HCT116 (cell line): ENCODE results near the gene NUDC. TPM values are rescaled to one million over a fixed set of nuclear protein-coding genes. Genes with fewer than 3 reads are reported as not detected.

ENCODE experiments used
- ATAC-seq: fragments of 200-7000 bp; cut with Tn5 transposase; 2 replicates; pipeline ENCODE4 v1.9.1; 2020; ENCODE audit warnings: mild to moderate bottlenecking, moderate library complexity
- BruUV-seq: library from RNA; stranded (reverse); fragments of 400-500 nt; replicated peaks from 2 replicates; lab custom pipeline; 2021; lab: Mats Ljungman, UMichigan
- CTCF ChIA-PET: fragments of 300-600 bp; sonication (Branson Sonifier 250); formaldehyde crosslinking; loops from one replicate; lab custom pipeline; 2021; ENCODE audit warnings: antibody characterized with exemption; lab: Charles Lee
- POLR2A ChIA-PET: fragments of 300-600, 350-600 bp; sonication (Branson Sonifier 250); formaldehyde crosslinking; loops from one replicate; lab custom pipeline; 2021; ENCODE audit warnings: antibody characterized with exemption; lab: Charles Lee
- RAD21 ChIA-PET, 2 experiments: fragments of 300-600 bp; sonication (Branson Sonifier 250); formaldehyde crosslinking; loops; one replicate each; lab custom pipeline; 2023; ENCODE audit warnings: low total read pairs in 2 of 2; ENCODE audit not compliant: uncharacterized antibody in 2 of 2, unreplicated experiment in 2 of 2, low non-redundant PET in 1 of 2; lab: Charles Lee
- DNase-seq: peaks from one replicate; pipeline ENCODE4 v3.0.0-alpha.2; 2010; ENCODE audit warnings: low read depth, low spot score
- H2AFZ ChIP-seq: fragments of 200-600 bp; shearing (Covaris generic), sonication (generic); 2 replicates; pipeline ENCODE4 v1.6.1; 2017; ENCODE audit warnings: low read depth, mixed run types, mixed read lengths, antibody characterized with exemption, low read length; ENCODE audit not compliant: poor library complexity, severe bottlenecking
- H3K27ac ChIP-seq: 2 replicates; pipeline ENCODE4 v1.5.1; 2012; ENCODE audit warnings: low read depth, low read length
- H3K27me3 ChIP-seq: fragments of 200-600 bp; sonication (generic); 2 replicates; pipeline ENCODE4 v1.6.1; 2016; ENCODE audit warnings: mixed run types, low read length, mixed read lengths; ENCODE audit not compliant: insufficient read depth
- H3K36me3 ChIP-seq, 2 experiments: fragments of 200-500 bp in 1 of 2; fragments of 200-600 bp in 1 of 2; sonication (Bioruptor generic) in 1 of 2; sonication (generic) in 1 of 2; 2 replicates each; pipeline versions ENCODE4 v1.5.1 to v1.6.1; 2014 to 2016; ENCODE audit warnings: low read length in 2 of 2, inconsistent platforms in 1 of 2, mixed read lengths in 1 of 2, mixed run types in 1 of 2; ENCODE audit not compliant: insufficient read depth in 2 of 2, control insufficient read depth in 1 of 2
- H3K4me1 ChIP-seq, 2 experiments: fragments of 200-600 bp in 1 of 2; sonication (generic) in 1 of 2; 2 replicates each; pipeline versions ENCODE4 v1.5.1 to v1.6.1; 2012 to 2017; ENCODE audit warnings: low read length in 2 of 2, inconsistent platforms in 1 of 2, mild to moderate bottlenecking in 1 of 2, mixed read lengths in 1 of 2, mixed run types in 1 of 2, moderate library complexity in 1 of 2; ENCODE audit not compliant: insufficient read depth in 2 of 2, control insufficient read depth in 1 of 2
- H3K4me2 ChIP-seq: fragments of 200-600 bp; sonication (generic); 2 replicates; pipeline ENCODE4 v1.6.1; 2017; ENCODE audit warnings: mixed run types, low read length, mixed read lengths
- H3K4me3 ChIP-seq, 2 experiments: fragments of 200-600 bp in 1 of 2; sonication (generic) in 1 of 2; replicated peaks in 1 of 2; 2 replicates each; pipeline ENCODE4 v1.5.1; 2011 to 2016; ENCODE audit warnings: low read length in 2 of 2, control low read depth in 1 of 2, low read depth in 1 of 2, mild to moderate bottlenecking in 1 of 2, mixed read lengths in 1 of 2, mixed run types in 1 of 2
- H3K79me2 ChIP-seq: fragments of 200-600 bp; sonication (generic); 2 replicates; pipeline ENCODE4 v1.6.1; 2017; ENCODE audit warnings: mild to moderate bottlenecking, mixed run types, low read length, moderate library complexity, mixed read lengths; ENCODE audit not compliant: insufficient read depth
- H3K9ac ChIP-seq: fragments of 200-600 bp; sonication (generic); 2 replicates; pipeline ENCODE4 v1.6.1; 2016; ENCODE audit warnings: low read length, mixed read lengths
- H3K9me2 ChIP-seq: fragments of 200-600 bp; sonication (generic), shearing (Covaris generic); 2 replicates; pipeline ENCODE4 v1.6.1; 2017; ENCODE audit warnings: mixed run types, mild to moderate bottlenecking, moderate library complexity; ENCODE audit not compliant: insufficient read depth
- H3K9me3 ChIP-seq, 2 experiments: fragments of 200-500 bp in 1 of 2; fragments of 200-600 bp in 1 of 2; sonication (Bioruptor generic) in 1 of 2; sonication (generic) in 1 of 2; 2 replicates each; pipeline ENCODE4 v1.6.1; 2014 to 2017; ENCODE audit warnings: low read length in 2 of 2, mixed read lengths in 2 of 2, inconsistent platforms in 1 of 2, low read depth in 1 of 2, mild to moderate bottlenecking in 1 of 2, mixed run types in 1 of 2, moderate library complexity in 1 of 2; ENCODE audit not compliant: control insufficient read depth in 1 of 2, insufficient read depth in 1 of 2
- H4K20me1 ChIP-seq: fragments of 200-600 bp; sonication (generic), shearing (Covaris generic); 2 replicates; pipeline ENCODE4 v1.6.1; 2017; ENCODE audit warnings: mixed run types, mild to moderate bottlenecking, moderate library complexity; ENCODE audit not compliant: insufficient read depth
- POLR2AphosphoS5 ChIP-seq: IDR thresholded peaks from 2 replicates; pipeline ENCODE4 v1.6.1; 2011; ENCODE audit warnings: mild to moderate bottlenecking, low read depth, low read length, moderate library complexity
- SP1 ChIP-seq: IDR thresholded peaks from 2 replicates; pipeline ENCODE4 v1.6.1; 2012; ENCODE audit warnings: low read depth
- TCF7L2 ChIP-seq: IDR thresholded peaks from 2 replicates; pipeline ENCODE4 v1.7.0; 2011; ENCODE audit warnings: borderline replicate concordance, inconsistent platforms; ENCODE audit not compliant: insufficient read depth, insufficient read length; ENCODE audit errors: extremely low read depth
- YY1 ChIP-seq: IDR thresholded peaks from 2 replicates; pipeline ENCODE4 v1.6.1; 2011; ENCODE audit warnings: low read length, low read depth, moderate library complexity, mild to moderate bottlenecking; ENCODE audit not compliant: insufficient replicate concordance; ENCODE audit errors: extremely low read depth
- ZNF274 ChIP-seq: fragments of 200-500 bp; sonication (Bioruptor generic); IDR thresholded peaks from 2 replicates; pipeline ENCODE4 v1.6.1; 2014; ENCODE audit warnings: mild to moderate bottlenecking, low read depth, low read length, inconsistent platforms
- intact Hi-C: fragments of 100-400 bp; cut with micrococcal nuclease; formaldehyde crosslinking; loops from 2 replicates; pipeline ENCODE4 v1.10.0; 2022
- total RNA-seq: library from RNA; stranded (reverse); gene quantifications from one replicate; pipeline ENCODE4 v1.2.1, GENCODE V29; 2021; ENCODE audit not compliant: unreplicated experiment
- TF ChIP-seq, protein P1 (sequence below), 3 experiments: fragments of 200-600 bp in 1 of 3; sonication (generic) in 1 of 3; IDR thresholded peaks in 2 of 3; conservative IDR thresholded peaks in 1 of 3; 2 replicates each; pipeline ENCODE4 v1.5.1; 2012 to 2017; ENCODE audit warnings: low read depth in 2 of 3, low read length in 2 of 3, antibody characterized with exemption in 1 of 3, borderline replicate concordance in 1 of 3, control low read depth in 1 of 3, mild to moderate bottlenecking in 1 of 3, mixed read lengths in 1 of 3, mixed run types in 1 of 3, moderate library complexity in 1 of 3; ENCODE audit not compliant: insufficient read depth in 1 of 3
- TF ChIP-seq, protein P2 (sequence below): IDR thresholded peaks from 2 replicates; pipeline ENCODE4 v1.6.1; 2011; ENCODE audit warnings: mild to moderate bottlenecking, low read length, moderate library complexity; ENCODE audit not compliant: insufficient replicate concordance; ENCODE audit errors: extremely low read depth
- TF ChIP-seq, protein P3 (sequence below): IDR thresholded peaks from 2 replicates; pipeline ENCODE4 v1.6.1; 2012; ENCODE audit warnings: low read depth

The NUDC gene
- total RNA-seq, 1 experiment from 2014 or later = 119 TPM

DNA sequence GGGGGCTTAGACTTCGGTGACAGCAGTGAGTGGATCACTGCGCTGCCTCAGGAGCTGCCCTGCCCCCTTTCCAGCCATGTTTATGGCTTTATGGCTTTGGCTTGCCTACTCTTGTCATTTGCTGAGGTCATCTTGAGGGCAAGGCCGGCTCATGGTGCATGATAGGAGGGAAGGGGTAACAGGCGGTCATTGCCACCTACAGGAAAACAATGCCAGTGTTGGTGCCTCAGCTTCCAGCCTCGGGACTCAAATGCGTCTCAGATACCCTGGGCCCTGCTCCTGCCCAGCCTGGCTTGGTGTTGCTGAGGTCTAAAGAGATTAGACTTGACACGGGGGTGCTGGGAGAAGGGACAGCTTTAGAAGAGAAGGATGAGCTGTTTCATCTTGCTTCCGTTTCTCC is 24.2 kb downstream of the NUDC start:
- no peaks in the 10 kb centered on the region for H4K20me1 ChIP-seq
- peaks cover 39 to 44% of the 10 kb centered on the region in 2 experiments; a peak in 3 of 4 replicates for H3K36me3 ChIP-seq
- ATAC-seq = no peak
- H3K27me3 ChIP-seq = no peaks in the 10 kb centered on the region
- no peak for DNase-seq
- no peaks in the 10 kb centered on the region for H3K9me2 ChIP-seq
- RAD21 ChIA-PET = no interaction called here
- intact Hi-C loops = no loop called here
- TF ChIP-seq, protein P1, sequence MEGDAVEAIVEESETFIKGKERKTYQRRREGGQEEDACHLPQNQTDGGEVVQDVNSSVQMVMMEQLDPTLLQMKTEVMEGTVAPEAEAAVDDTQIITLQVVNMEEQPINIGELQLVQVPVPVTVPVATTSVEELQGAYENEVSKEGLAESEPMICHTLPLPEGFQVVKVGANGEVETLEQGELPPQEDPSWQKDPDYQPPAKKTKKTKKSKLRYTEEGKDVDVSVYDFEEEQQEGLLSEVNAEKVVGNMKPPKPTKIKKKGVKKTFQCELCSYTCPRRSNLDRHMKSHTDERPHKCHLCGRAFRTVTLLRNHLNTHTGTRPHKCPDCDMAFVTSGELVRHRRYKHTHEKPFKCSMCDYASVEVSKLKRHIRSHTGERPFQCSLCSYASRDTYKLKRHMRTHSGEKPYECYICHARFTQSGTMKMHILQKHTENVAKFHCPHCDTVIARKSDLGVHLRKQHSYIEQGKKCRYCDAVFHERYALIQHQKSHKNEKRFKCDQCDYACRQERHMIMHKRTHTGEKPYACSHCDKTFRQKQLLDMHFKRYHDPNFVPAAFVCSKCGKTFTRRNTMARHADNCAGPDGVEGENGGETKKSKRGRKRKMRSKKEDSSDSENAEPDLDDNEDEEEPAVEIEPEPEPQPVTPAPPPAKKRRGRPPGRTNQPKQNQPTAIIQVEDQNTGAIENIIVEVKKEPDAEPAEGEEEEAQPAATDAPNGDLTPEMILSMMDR (IDR thresholded peaks at IDR 0.05 in 2 of 3, conservative IDR thresholded peaks at IDR 0.05 in 1 of 3; ENCODE audit: borderline replicate concordance in 1 of 3, insufficient read depth in 1 of 3, low read depth in 2 of 3, low read length in 2 of 3) = no peak
- no peak for TF ChIP-seq POLR2AphosphoS5
- TF ChIP-seq ZNF274 = no peak
- TF ChIP-seq, protein P2, sequence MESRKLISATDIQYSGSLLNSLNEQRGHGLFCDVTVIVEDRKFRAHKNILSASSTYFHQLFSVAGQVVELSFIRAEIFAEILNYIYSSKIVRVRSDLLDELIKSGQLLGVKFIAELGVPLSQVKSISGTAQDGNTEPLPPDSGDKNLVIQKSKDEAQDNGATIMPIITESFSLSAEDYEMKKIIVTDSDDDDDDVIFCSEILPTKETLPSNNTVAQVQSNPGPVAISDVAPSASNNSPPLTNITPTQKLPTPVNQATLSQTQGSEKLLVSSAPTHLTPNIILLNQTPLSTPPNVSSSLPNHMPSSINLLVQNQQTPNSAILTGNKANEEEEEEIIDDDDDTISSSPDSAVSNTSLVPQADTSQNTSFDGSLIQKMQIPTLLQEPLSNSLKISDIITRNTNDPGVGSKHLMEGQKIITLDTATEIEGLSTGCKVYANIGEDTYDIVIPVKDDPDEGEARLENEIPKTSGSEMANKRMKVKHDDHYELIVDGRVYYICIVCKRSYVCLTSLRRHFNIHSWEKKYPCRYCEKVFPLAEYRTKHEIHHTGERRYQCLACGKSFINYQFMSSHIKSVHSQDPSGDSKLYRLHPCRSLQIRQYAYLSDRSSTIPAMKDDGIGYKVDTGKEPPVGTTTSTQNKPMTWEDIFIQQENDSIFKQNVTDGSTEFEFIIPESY = no peak
- TF ChIP-seq SP1 = no peak
- TF ChIP-seq, protein P3, sequence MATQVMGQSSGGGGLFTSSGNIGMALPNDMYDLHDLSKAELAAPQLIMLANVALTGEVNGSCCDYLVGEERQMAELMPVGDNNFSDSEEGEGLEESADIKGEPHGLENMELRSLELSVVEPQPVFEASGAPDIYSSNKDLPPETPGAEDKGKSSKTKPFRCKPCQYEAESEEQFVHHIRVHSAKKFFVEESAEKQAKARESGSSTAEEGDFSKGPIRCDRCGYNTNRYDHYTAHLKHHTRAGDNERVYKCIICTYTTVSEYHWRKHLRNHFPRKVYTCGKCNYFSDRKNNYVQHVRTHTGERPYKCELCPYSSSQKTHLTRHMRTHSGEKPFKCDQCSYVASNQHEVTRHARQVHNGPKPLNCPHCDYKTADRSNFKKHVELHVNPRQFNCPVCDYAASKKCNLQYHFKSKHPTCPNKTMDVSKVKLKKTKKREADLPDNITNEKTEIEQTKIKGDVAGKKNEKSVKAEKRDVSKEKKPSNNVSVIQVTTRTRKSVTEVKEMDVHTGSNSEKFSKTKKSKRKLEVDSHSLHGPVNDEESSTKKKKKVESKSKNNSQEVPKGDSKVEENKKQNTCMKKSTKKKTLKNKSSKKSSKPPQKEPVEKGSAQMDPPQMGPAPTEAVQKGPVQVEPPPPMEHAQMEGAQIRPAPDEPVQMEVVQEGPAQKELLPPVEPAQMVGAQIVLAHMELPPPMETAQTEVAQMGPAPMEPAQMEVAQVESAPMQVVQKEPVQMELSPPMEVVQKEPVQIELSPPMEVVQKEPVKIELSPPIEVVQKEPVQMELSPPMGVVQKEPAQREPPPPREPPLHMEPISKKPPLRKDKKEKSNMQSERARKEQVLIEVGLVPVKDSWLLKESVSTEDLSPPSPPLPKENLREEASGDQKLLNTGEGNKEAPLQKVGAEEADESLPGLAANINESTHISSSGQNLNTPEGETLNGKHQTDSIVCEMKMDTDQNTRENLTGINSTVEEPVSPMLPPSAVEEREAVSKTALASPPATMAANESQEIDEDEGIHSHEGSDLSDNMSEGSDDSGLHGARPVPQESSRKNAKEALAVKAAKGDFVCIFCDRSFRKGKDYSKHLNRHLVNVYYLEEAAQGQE = no peak
- no peak for TF ChIP-seq TCF7L2
- no peak for TF ChIP-seq YY1
- POLR2A ChIA-PET = no interaction called here
- H3K9me3 ChIP-seq = no peaks in the 10 kb centered on the region
- H3K4me2 ChIP-seq = no peak overlapping the region
- H3K79me2 ChIP-seq = peaks cover 16% of the 10 kb centered on the region; the same call in 1 of the 2 replicates
- BruUV-seq = no TSS peak
- H3K9ac ChIP-seq = no peak overlapping the region
- H2AFZ ChIP-seq = no peak overlapping the region
- H3K4me1 ChIP-seq = peaks cover 9 to 17% of the 10 kb centered on the region in 2 experiments
- no peak overlapping the region for H3K4me3 ChIP-seq
- CTCF ChIA-PET = no interaction called here
- no peak overlapping the region for H3K27ac ChIP-seq
